ENCODE data around the gene ZSCAN23. TPM values are rescaled to one million over a fixed set of nuclear protein-coding genes. Genes with fewer than 3 reads are reported as not detected.
"Not testable (repeated sequence)": the region's sequence is repeated elsewhere in the genome, so short reads cannot be mapped to it uniquely, and the experiment has no call there.

The ZSCAN23 gene
- total RNA-seq, 1 donor from 2014 or later: 1.7 TPM

DNA sequence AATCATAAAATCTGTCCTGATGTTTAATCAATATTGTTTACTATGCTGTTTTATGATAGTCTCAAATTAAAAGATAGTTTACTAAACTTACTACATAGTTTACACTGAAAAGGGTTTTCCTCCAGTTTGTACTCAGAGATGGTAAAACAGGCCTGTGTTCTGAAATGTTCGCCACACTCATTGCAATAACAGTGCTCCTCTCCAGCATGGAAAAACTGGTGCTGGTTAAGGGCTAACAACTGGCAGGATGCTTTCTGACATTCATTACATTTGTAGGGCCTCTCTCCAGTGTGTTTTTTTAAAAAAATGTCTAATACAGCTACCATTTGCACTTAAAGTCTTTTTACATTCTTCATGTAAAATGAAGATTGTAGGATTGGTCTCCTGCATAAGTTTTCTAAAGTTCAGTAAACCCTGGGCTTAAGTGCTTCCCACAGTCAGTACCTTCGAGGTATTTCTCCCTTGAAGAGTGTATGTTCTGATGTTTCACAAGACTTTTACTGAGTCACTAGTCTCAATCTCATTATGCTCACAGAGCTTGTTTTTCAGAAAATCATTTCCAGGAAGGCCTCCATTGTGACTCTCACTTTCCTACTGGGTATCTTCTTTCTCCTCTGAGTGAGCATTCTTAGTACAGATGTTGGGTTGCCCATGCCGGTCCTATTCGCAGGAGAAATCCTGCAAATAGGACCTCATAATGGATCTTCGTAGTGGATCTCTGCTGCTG, 35.1 kb downstream of the ZSCAN23 start:
- H3K9me3 ChIP-seq: no peaks in the 10 kb centered on the region
- DNase-seq: no peak
- TF ChIP-seq, protein P1, sequence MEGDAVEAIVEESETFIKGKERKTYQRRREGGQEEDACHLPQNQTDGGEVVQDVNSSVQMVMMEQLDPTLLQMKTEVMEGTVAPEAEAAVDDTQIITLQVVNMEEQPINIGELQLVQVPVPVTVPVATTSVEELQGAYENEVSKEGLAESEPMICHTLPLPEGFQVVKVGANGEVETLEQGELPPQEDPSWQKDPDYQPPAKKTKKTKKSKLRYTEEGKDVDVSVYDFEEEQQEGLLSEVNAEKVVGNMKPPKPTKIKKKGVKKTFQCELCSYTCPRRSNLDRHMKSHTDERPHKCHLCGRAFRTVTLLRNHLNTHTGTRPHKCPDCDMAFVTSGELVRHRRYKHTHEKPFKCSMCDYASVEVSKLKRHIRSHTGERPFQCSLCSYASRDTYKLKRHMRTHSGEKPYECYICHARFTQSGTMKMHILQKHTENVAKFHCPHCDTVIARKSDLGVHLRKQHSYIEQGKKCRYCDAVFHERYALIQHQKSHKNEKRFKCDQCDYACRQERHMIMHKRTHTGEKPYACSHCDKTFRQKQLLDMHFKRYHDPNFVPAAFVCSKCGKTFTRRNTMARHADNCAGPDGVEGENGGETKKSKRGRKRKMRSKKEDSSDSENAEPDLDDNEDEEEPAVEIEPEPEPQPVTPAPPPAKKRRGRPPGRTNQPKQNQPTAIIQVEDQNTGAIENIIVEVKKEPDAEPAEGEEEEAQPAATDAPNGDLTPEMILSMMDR (IDR thresholded peaks at IDR 0.05): no peak
- H3K36me3 ChIP-seq: no peaks in the 10 kb centered on the region
- H3K27me3 ChIP-seq (ENCODE audit: low read depth): peaks cover 21% of the 10 kb centered on the region
- no peak overlapping the region for H3K4me3 ChIP-seq
- no peaks in the 10 kb centered on the region for H3K4me1 ChIP-seq
- ATAC-seq: no peak
- intact Hi-C loops (cut with DNase I): no loop called here
- no peak overlapping the region for H3K27ac ChIP-seq

DNA sequence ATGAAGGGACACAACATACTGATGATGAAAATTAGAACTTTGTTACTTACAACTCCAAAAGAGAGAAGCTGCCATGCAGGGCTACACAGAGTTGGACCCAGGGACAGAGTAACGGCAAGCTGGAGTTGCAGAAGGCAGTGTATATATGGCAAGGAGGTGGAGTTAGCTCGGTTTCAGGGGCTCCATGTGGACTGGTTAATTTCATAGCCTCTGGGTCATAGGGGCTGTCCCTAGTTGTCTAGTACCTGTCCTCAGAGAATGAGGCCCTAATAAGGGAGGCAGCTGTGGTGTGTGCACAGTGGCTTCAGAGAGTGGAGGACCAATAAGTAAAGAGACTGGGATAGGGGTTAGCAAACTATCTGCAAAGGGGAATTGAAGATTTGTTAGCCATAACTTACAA, 35.9 kb downstream of the ZSCAN23 start:
- H3K9me3 ChIP-seq: no peaks in the 10 kb centered on the region
- H3K27ac ChIP-seq: no peak overlapping the region
- no peak overlapping the region for H3K4me3 ChIP-seq
- DNase-seq (no peak), ATAC-seq (no peak)
- TF ChIP-seq, protein P1 (IDR thresholded peaks at IDR 0.05): no peak
- H3K36me3 ChIP-seq: no peaks in the 10 kb centered on the region
- H3K27me3 ChIP-seq (ENCODE audit: low read depth): peaks cover 24% of the 10 kb centered on the region
- no peaks in the 10 kb centered on the region for H3K4me1 ChIP-seq
- intact Hi-C loops (cut with DNase I): no loop called here

DNA sequence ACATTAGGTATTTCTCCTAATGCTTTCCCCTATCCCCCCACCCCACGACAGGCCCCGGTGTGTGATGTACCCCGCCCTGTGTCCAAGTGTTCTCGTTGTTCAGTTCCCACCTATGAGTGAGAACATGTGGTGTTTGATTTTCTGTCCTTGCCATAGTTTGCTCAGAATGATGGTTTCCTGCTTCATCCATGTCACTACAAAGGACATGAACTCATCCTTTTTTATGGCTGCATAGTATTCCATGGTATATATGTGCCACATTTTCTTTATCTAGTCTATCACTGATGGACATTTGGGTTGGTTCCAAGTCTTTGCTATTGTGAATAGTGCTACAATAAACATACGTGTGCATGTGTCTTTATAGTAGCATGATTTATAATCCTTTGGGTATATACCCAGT, 39.4 kb downstream of the ZSCAN23 start:
- H3K4me1 ChIP-seq; ATAC-seq; H3K36me3 ChIP-seq; intact Hi-C loops (cut with DNase I); H3K27ac ChIP-seq; H3K4me3 ChIP-seq; H3K9me3 ChIP-seq; DNase-seq: not testable (repeated sequence)
- H3K27me3 ChIP-seq (ENCODE audit: low read depth): peaks cover 26% of the 10 kb centered on the region

DNA sequence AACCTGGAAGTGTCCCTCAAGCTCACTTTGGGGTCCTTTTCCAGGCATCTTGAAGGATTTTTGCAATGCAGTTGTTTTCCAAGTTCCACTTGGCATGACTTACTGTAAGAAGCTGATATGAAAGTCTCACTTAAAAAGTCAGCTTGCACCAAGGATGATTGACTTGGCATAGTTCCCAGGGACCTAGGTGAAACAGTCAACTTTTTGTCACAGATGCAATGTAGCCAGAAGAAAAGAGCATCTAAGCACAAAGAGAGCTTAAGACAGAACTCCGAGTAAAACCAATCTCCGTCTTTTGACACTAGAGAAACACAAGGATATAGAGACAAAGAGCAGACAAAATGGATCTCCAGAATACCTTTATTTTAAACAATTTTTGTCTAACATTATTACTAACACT, 41.1 kb downstream of the ZSCAN23 start:
- H3K27me3 ChIP-seq (ENCODE audit: low read depth): peaks cover 26% of the 10 kb centered on the region
- intact Hi-C loops (cut with DNase I): no loop called here
- H3K4me1 ChIP-seq: peaks cover 17% of the 10 kb centered on the region
- H3K9me3 ChIP-seq: no peaks in the 10 kb centered on the region
- H3K36me3 ChIP-seq: peaks cover 3% of the 10 kb centered on the region
- no peak overlapping the region for H3K4me3 ChIP-seq
- TF ChIP-seq, protein P1 (IDR thresholded peaks at IDR 0.05): no peak
- no peak overlapping the region for H3K27ac ChIP-seq
- ATAC-seq (no peak), DNase-seq (no peak)

DNA sequence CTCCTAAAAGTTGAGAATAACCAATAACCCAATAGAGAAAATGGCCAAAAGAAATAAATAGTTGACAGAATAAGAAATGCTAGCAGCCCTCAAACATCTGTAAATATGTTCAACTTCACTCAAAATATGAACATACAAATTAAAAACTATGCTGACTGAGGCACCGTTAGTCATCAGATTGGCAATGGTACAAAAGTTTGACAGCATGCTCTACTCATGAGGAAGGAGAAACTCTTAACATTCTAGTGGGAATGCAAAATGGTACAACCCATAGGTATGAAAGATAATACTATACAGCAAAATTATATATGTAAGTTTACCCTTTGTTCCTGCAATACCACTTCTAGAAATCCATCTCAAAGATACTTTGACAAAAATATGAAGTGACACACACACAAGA, 42.1 kb downstream of the ZSCAN23 start:
- no peak overlapping the region for H3K4me3 ChIP-seq
- TF ChIP-seq, protein P1 (IDR thresholded peaks at IDR 0.05): no peak
- ATAC-seq (no peak), DNase-seq (no peak)
- peaks cover 24% of the 10 kb centered on the region for H3K4me1 ChIP-seq
- no peak overlapping the region for H3K27ac ChIP-seq
- H3K36me3 ChIP-seq: peaks cover 11% of the 10 kb centered on the region
- H3K27me3 ChIP-seq (ENCODE audit: low read depth): peaks cover 19% of the 10 kb centered on the region
- intact Hi-C loops (cut with DNase I): no loop called here
- no peaks in the 10 kb centered on the region for H3K9me3 ChIP-seq

DNA sequence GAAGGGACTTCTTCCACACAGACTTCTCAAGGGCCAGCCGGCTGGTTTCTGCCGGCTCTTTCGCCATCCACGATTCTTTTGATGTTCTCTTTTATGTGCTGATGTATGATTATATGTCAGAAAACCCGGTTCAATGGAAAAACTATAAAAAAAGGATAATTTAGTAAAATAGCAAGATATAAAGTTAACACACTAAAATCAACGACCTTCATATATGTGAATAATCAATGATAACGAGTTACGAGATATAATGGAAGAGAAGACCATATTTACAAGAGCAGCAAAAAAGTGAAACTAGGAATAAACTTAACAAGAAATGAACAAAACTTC, 43.2 kb downstream of the ZSCAN23 start:
- H3K4me3 ChIP-seq: peak overlapping the region; percentile 80
- peaks cover 25% of the 10 kb centered on the region for H3K4me1 ChIP-seq
- DNase-seq: no peak
- no peak for ATAC-seq
- H3K36me3 ChIP-seq: peaks cover 11% of the 10 kb centered on the region
- no peak overlapping the region for H3K27ac ChIP-seq
- intact Hi-C loops (cut with DNase I): no loop called here
- TF ChIP-seq, protein P1 (IDR thresholded peaks at IDR 0.05): no peak
- no peaks in the 10 kb centered on the region for H3K9me3 ChIP-seq
- peaks cover 12% of the 10 kb centered on the region for H3K27me3 ChIP-seq (ENCODE audit: low read depth)

Data from lower lobe of right lung (tissue), 2 donors.